Esophagus squamous epithelium (tissue), 4 donors: ENCODE results near the gene DCST2.

Experiments used
- POLR2A ChIP-seq, 4 donors: fragments of 450-650 bp; IDR thresholded peaks; one replicate each; pipeline ENCODE4 v1.6.1; 2017; ENCODE audit warnings: antibody characterized with exemption in 4 of 4, mild to moderate bottlenecking in 4 of 4, moderate library complexity in 3 of 4
- TF ChIP-seq, protein P1 (sequence below), 6 experiments: fragments of 450-650 bp in 4 of 6; fragments of 200-600 bp in 2 of 6; sonication (generic) in 2 of 6; IDR thresholded peaks; one replicate each; pipeline ENCODE4 v1.5.1; 2016 to 2019; ENCODE audit warnings: antibody characterized with exemption in 6 of 6, mild to moderate bottlenecking in 4 of 6, moderate library complexity in 4 of 6

DNA sequence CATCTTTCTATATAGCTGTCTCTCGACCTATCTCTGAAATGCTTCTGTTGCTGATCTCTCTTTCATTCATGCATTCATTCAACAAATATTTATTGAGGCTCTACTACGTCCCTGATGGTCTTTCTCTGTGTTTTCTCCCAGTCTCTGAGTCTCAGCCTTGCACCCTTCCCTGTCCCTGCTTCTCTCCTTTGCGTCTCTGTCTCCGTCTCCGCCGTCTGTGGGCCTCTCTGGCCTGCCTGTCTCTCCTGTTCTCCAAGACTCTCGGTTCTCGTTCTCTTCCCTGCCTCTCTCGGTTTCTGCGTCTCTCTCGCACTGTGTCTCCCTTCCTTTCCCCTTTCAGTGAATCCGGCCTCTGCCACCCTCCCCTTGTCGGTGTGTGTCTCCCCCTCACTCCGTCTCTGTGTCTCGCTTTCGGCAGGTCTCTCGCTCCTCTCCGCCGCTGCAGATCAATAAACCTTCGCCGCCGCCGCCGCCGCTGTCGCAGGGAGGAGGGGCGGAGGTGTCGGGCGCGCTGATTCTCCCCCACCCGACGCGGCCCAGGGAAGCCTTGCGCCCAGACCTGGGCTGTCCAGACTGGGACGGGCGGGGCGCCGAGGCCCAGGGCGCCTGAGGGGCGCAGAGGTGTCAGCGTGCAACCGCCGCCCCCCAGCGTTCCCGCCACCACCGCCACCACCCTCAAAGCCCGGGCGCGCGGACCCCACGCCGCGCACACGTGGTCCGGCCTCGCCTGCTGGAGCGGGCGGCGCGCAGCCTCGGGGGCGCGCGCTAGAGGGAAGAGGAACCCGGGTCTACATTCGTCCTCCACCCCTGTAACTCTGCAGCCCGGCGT lies 48.1 kb upstream of the DCST2 start:
- no peak for TF ChIP-seq POLR2A (IDR thresholded peaks at IDR 0.05)
- TF ChIP-seq, protein P1, sequence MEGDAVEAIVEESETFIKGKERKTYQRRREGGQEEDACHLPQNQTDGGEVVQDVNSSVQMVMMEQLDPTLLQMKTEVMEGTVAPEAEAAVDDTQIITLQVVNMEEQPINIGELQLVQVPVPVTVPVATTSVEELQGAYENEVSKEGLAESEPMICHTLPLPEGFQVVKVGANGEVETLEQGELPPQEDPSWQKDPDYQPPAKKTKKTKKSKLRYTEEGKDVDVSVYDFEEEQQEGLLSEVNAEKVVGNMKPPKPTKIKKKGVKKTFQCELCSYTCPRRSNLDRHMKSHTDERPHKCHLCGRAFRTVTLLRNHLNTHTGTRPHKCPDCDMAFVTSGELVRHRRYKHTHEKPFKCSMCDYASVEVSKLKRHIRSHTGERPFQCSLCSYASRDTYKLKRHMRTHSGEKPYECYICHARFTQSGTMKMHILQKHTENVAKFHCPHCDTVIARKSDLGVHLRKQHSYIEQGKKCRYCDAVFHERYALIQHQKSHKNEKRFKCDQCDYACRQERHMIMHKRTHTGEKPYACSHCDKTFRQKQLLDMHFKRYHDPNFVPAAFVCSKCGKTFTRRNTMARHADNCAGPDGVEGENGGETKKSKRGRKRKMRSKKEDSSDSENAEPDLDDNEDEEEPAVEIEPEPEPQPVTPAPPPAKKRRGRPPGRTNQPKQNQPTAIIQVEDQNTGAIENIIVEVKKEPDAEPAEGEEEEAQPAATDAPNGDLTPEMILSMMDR (IDR thresholded peaks at IDR 0.05): no peak
